Prostate gland (tissue), 2 donors: Measurements from ENCODE around the gene SPHK2. TPM values are rescaled to one million over a fixed set of nuclear protein-coding genes. Genes with fewer than 3 reads are reported as not detected.

Experiments
- DNase-seq: peaks from one replicate; pipeline ENCODE4 v3.0.0-alpha.2; 2019; ENCODE audit warnings: low spot score
- H3K27ac ChIP-seq, 2 donors: fragments of 200-600 bp; sonication (generic); 2 replicates each; pipeline ENCODE4 v1.5.1; 2017 to 2019
- H3K27me3 ChIP-seq: fragments of 200-600 bp; sonication (generic); replicated peaks from 2 replicates; pipeline ENCODE4 v1.5.1; 2019; ENCODE audit not compliant: insufficient read depth
- H3K36me3 ChIP-seq, 2 donors: fragments of 200-600 bp; sonication (generic); 1 replicate in 1 of 2; 2 replicates in 1 of 2; pipeline versions ENCODE4 v1.5.1 to v1.8.1; 2017 to 2019
- H3K4me1 ChIP-seq: fragments of 200-600 bp; sonication (generic); replicated peaks from 2 replicates; pipeline ENCODE4 v1.5.1; 2019
- H3K4me3 ChIP-seq, 2 donors: fragments of 200-600 bp; sonication (generic); 2 replicates each; pipeline ENCODE4 v1.5.1; 2017 to 2019
- H3K9me3 ChIP-seq: fragments of 200-600 bp; sonication (generic); 2 replicates; pipeline ENCODE4 v1.5.1; 2017
- POLR2A ChIP-seq: fragments of 450-650 bp; IDR thresholded peaks from one replicate; pipeline ENCODE4 v1.6.1; 2016; ENCODE audit warnings: antibody characterized with exemption, mild to moderate bottlenecking
- POLR2AphosphoS5 ChIP-seq: sonication (generic); formaldehyde crosslinking; IDR thresholded peaks from one replicate; pipeline ENCODE4 v1.6.1; 2017; ENCODE audit warnings: antibody characterized with exemption
- WGBS: methylation state at CpG from one replicate; pipeline ENCODE4 v1.1.5; 2018; 5-methylcytosine and 5-hydroxymethylcytosine counted together
- intact Hi-C: fragments of 100-400 bp; cut with DNase I; formaldehyde crosslinking; loops from one replicate; pipeline ENCODE4 v1.14.2; 2022
- total RNA-seq, 2 donors: library from RNA; depleted of rRNA; stranded (reverse); fragments of >200 nt; gene quantifications; one replicate each; pipeline ENCODE4 v1.1.0, GENCODE V29; 2016
- TF ChIP-seq, protein P1 (sequence below), 4 experiments: fragments of 200-600 bp in 2 of 4; fragments of 450-650 bp in 2 of 4; sonication (generic) in 2 of 4; IDR thresholded peaks; 1 replicate in 3 of 4; 2 replicates in 1 of 4; pipeline ENCODE4 v1.5.1; 2016 to 2019; ENCODE audit warnings: antibody characterized with exemption in 4 of 4, mild to moderate bottlenecking in 2 of 4, moderate library complexity in 2 of 4

Gene SPHK2
- total RNA-seq, 2 donors from 2014 or later: 24.8 to 25.4 TPM

DNA sequence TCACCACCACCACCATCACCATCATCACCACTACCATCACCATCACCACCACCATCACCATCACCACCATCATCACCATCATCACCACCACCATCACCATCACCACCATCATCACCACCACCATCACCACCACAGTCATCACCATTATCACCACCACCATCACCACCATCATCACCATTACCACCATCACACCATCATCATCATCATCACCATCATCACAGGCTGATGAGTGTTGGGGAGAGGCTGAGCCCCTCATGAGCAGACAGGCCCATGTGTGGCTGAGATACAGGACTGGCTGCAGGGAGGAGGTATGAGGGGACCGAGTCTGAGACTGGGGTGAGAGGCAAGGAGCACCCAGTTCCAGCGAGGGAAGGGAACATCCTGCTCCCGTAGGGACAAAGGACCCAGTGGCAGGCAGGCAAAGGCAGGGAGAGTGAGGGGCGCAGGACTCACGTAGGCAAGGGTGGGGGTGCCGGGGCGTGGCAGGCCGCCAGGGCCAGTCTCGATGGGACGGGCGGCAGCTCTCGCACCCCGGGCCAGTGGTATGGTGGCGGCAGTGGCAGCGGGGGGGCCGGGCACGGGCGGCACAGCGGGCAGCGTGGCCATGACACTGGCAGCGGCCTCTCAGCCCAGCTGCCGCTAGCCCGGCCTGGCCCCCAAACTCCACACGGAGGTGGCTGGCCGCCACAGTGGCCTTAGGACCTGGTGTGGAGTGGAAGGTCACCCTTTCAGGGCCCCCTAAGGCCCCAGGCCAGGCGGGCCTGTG lies 50.8 kb downstream of the SPHK2 start:
- H3K27me3 ChIP-seq: no peaks in the 10 kb centered on the region
- no peak for TF ChIP-seq POLR2AphosphoS5
- TF ChIP-seq, protein P1, sequence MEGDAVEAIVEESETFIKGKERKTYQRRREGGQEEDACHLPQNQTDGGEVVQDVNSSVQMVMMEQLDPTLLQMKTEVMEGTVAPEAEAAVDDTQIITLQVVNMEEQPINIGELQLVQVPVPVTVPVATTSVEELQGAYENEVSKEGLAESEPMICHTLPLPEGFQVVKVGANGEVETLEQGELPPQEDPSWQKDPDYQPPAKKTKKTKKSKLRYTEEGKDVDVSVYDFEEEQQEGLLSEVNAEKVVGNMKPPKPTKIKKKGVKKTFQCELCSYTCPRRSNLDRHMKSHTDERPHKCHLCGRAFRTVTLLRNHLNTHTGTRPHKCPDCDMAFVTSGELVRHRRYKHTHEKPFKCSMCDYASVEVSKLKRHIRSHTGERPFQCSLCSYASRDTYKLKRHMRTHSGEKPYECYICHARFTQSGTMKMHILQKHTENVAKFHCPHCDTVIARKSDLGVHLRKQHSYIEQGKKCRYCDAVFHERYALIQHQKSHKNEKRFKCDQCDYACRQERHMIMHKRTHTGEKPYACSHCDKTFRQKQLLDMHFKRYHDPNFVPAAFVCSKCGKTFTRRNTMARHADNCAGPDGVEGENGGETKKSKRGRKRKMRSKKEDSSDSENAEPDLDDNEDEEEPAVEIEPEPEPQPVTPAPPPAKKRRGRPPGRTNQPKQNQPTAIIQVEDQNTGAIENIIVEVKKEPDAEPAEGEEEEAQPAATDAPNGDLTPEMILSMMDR (IDR thresholded peaks at IDR 0.05): no peak
- no peak for TF ChIP-seq POLR2A
- no peak overlapping the region for H3K4me3 ChIP-seq
- intact Hi-C loops: loop anchor here (10.0 kb wide), 1 partner anchor 65 kb away; no protein-coding TSS in a partner anchor
- no peak for DNase-seq
- no peaks in the 10 kb centered on the region for H3K36me3 ChIP-seq
- WGBS: 96% methylated on average over 26 of the region's 26 CpGs
- no peak overlapping the region for H3K27ac ChIP-seq
- no peaks in the 10 kb centered on the region for H3K9me3 ChIP-seq
- no peaks in the 10 kb centered on the region for H3K4me1 ChIP-seq

DNA sequence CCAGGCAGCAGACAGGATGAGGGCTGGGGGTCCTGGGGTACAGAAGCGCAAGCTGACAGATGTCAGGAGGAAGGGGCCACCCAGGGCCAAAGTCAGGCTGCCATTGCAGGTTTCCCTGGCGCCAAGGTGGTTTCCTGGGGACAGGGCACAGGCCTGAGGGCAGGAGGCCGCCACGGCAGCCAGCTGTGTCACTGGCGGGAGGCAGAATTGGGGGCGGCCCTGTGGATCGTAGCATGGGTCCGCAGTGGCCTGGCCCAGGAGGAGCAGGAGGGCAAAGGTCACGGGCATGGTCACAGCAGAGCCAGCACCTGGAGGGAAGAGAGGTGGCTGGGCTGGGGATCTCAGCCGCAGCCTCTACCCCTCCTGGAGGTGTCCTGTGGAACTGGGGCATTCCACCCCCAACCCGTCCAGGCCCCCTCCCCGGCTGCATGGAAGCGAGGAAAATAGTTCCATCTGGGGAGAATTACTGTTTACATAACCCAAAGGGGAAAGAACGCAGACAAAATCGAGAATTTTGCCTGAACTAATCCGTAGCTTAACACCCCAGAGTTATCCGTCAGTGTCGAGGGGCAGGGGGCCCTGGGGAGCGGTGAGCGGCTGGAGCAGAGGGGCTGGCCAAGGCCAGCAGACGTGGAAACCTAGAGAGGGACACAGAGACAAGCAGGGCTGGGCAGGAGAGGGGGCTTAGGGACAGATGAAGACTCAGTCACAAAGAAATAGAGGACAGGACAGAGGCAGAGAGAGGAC lies 51.6 kb downstream of the SPHK2 start:
- Histone ChIP-seq H3K4me1 (no peaks in the 10 kb centered on the region), H3K9me3 (no peaks in the 10 kb centered on the region), H3K27me3 (no peaks in the 10 kb centered on the region), H3K36me3 (no peaks in the 10 kb centered on the region), H3K4me3 (no peak overlapping the region), H3K27ac (no peak overlapping the region)
- DNase-seq: no peak
- TF ChIP-seq POLR2AphosphoS5 (no peak), POLR2A (no peak)
- TF ChIP-seq, protein P1 (IDR thresholded peaks at IDR 0.05): no peak
- WGBS: 81% methylated on average over 21 of the region's 21 CpGs
- intact Hi-C loops: loop anchor here (10.0 kb wide), 1 partner anchor 64 kb away; no protein-coding TSS in a partner anchor

DNA sequence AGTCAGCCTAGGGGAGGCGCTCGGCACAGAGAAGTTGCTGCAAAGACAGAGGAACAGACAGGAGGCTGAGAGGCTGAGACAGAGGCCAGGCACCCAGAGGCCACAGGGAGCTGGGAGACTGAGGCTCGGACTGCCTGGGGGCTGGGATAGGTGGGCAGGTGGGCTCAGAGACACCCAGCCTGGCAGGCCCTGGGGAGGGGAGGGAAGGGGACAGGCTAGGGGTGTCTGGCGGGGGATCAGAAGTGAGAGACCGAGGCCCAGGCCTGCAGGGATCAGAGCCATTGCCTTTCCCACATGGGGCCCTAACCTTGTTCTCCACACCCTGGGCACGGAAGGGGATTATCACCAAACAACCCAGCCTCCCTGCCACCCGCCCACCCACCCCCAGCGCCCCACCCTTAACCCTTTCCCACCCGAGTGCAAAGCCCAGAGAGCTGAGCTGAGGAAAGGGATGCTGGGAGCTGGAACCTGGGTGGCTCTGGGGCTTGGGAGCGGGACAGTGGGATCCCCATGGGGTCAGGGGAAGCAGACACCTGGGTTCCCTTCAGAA lies 52.2 kb downstream of the SPHK2 start:
- Histone ChIP-seq H3K27me3 (no peaks in the 10 kb centered on the region), H3K4me3 (no peak overlapping the region), H3K9me3 (no peaks in the 10 kb centered on the region), H3K27ac (no peak overlapping the region), H3K36me3 (no peaks in the 10 kb centered on the region), H3K4me1 (no peaks in the 10 kb centered on the region)
- intact Hi-C loops: loop anchor here (10.0 kb wide), 1 partner anchor 63 kb away; no protein-coding TSS in a partner anchor
- 78% methylated on average over 8 of the region's 10 CpGs for WGBS
- DNase-seq: no peak
- TF ChIP-seq POLR2AphosphoS5 (no peak), POLR2A (no peak)
- TF ChIP-seq, protein P1 (IDR thresholded peaks at IDR 0.05): no peak

DNA sequence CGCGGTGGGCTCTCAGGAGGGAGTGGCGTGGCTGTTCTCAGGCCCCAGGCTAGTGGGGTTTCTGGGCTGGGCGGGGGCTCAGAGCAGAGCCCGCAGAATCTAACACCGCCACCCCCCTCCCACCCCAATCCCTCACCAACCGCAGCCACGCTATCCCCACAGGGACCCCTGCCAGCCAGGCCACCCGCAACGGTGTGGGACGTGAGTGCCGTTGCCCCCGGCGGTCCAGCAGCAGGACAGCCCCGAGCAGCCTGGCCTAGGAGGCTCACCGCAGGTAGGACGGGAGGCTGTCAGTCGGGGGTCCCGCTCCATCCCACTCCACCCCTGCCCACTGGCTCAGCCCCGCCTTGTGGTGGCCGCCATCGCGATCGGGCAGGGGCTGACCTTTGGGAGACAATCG lies 53.7 kb downstream of the SPHK2 start, which contains the start of gene NTN5:
TSS of gene NTN5 (minus strand) at position 24 of the 400 bp plus-strand sequence. CDS start 2,031 bp downstream, outside the sequence.
- no peak for DNase-seq
- no peak within 1 kb of the TSS for H3K27ac ChIP-seq
- H3K9me3 ChIP-seq: no peaks in the 10 kb centered on the region
- no peaks in the 10 kb centered on the region for H3K27me3 ChIP-seq
- no peak for TF ChIP-seq POLR2AphosphoS5
- no peak for TF ChIP-seq POLR2A
- TF ChIP-seq, protein P1 (IDR thresholded peaks at IDR 0.05): no peak
- no peaks in the 10 kb centered on the region for H3K36me3 ChIP-seq
- no peaks in the 10 kb centered on the region for H3K4me1 ChIP-seq
- intact Hi-C loops: loop anchor here (10.0 kb wide), 1 partner anchor 62 kb away; no protein-coding TSS in a partner anchor
- no peak within 1 kb of the TSS for H3K4me3 ChIP-seq
- WGBS: 75% methylated on average over 25 of the region's 25 CpGs
